HS-27A (cell line): Measurements from ENCODE around the gene ERFL.

ENCODE experiments used
- DNase-seq: peaks from one replicate; pipeline ENCODE4 v3.0.0-alpha.2; 2012; ENCODE audit warnings: low read depth, missing footprints

ERFL gene

DNA sequence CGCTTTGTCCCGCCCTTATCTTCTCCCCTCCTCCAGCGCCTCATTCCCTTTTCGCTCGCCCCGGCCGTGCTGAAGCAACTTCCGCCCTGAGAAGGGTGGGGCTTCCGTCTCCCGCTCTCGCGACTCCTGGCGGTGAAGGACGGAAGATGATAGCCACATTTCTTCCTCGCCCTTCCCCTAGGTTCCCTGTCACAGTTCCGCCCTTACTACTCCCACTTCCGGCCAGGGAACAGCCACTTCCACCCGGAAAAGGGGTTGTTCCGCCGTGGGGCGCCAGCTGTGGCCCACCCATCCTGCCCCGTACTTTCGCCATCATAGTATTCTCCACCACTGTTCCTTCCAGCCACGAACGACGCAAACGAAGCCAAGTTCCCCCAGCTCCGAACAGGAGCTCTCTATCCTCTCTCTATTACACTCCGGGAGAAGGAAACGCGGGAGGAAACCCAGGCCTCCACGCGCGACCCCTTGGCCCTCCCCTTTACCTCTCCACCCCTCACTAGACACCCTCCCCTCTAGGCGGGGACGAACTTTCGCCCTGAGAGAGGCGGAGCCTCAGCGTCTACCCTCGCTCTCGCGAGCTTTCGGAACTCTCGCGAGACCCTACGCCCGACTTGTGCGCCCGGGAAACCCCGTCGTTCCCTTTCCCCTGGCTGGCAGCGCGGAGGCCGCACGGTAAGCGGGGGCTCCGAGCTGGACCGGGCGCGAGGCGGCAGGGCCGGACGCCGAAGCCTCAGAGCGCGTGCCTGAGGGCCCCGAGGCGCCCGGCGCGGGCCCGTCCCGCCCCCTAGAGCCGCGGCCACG is 68.4 kb downstream of the ERFL start, which contains the start of gene RPS19:
Gene RPS19 (plus strand): TSS at position 638 of the 801 bp plus-strand sequence. CDS start 520 bp downstream, outside the sequence.
- DNase-seq, result peak; percentile 100

- DNase-seq, result no peak
These were observed 69.0 kb downstream of the ERFL start for GRCh38 chr19:41859213-41859617.
